WTC11 (cell line): ENCODE results near the gene NR1H2. TPM values are rescaled to one million over a fixed set of nuclear protein-coding genes. Genes with fewer than 3 reads are reported as not detected.
A peak's percentile ranks its signal among the peaks of the same experiment; 100 is the strongest.

Experiments
- AR ChIP-seq: fragments of 250-450 bp; sonication (Bioruptor Pico); IDR thresholded peaks from 2 replicates; pipeline ENCODE4 v1.9.0; 2021; ENCODE audit warnings: mild to moderate bottlenecking
- ATF2 ChIP-seq: sonication (generic); formaldehyde crosslinking; IDR thresholded peaks from 2 replicates; pipeline ENCODE4 v1.8.1; 2022; ENCODE audit warnings: low read depth, missing genetic modification reagents, borderline replicate concordance
- E2F4 ChIP-seq: sonication (generic); formaldehyde crosslinking; IDR thresholded peaks from 2 replicates; pipeline ENCODE4 v1.8.1; 2022; ENCODE audit warnings: low read depth, mild to moderate bottlenecking, moderate library complexity, missing genetic modification reagents, borderline replicate concordance
- EMX1 ChIP-seq: fragments of 250-450 bp; sonication (Bioruptor Pico); IDR thresholded peaks from 2 replicates; pipeline ENCODE4 v1.8.0; 2021; ENCODE audit warnings: mild to moderate bottlenecking
- ERG ChIP-seq: fragments of 250-450 bp; sonication (Bioruptor Pico); IDR thresholded peaks from 2 replicates; pipeline ENCODE4 v1.8.0; 2021; ENCODE audit warnings: mild to moderate bottlenecking
- ESRRA ChIP-seq: sonication (generic); formaldehyde crosslinking; IDR thresholded peaks from 2 replicates; pipeline ENCODE4 v1.8.1; 2022; ENCODE audit warnings: mild to moderate bottlenecking, missing genetic modification reagents, borderline replicate concordance
- FOXP4 ChIP-seq: sonication (generic); formaldehyde crosslinking; IDR thresholded peaks from 2 replicates; pipeline ENCODE4 v1.8.0; 2022; ENCODE audit warnings: mild to moderate bottlenecking, missing genetic modification reagents
- GABPB1 ChIP-seq: sonication (generic); formaldehyde crosslinking; IDR thresholded peaks from 2 replicates; pipeline ENCODE4 v1.8.1; 2023; ENCODE audit warnings: mild to moderate bottlenecking, missing genetic modification reagents
- IRF1 ChIP-seq: sonication (generic); formaldehyde crosslinking; IDR thresholded peaks from 2 replicates; pipeline ENCODE4 v1.8.0; 2023; ENCODE audit warnings: missing genetic modification reagents
- NFE2L1 ChIP-seq: sonication (generic); formaldehyde crosslinking; IDR thresholded peaks from 2 replicates; pipeline ENCODE4 v1.8.1; 2023; ENCODE audit warnings: missing genetic modification reagents
- NR3C1 ChIP-seq: sonication (generic); formaldehyde crosslinking; conservative IDR thresholded peaks from 2 replicates; pipeline ENCODE4 v1.8.1; 2023; ENCODE audit warnings: low read depth, mild to moderate bottlenecking, missing genetic modification reagents
- OVOL2 ChIP-seq: fragments of 250-450 bp; sonication (Bioruptor Pico); IDR thresholded peaks from 2 replicates; pipeline ENCODE4 v1.9.0; 2021; ENCODE audit warnings: mild to moderate bottlenecking, borderline replicate concordance
- PRDM15 ChIP-seq: sonication (generic); formaldehyde crosslinking; IDR thresholded peaks from 2 replicates; pipeline ENCODE4 v1.8.0; 2022; ENCODE audit warnings: missing genetic modification reagents
- TCF7 ChIP-seq: sonication (generic); formaldehyde crosslinking; IDR thresholded peaks from 2 replicates; pipeline ENCODE4 v1.8.0; 2022; ENCODE audit warnings: mild to moderate bottlenecking, low read depth, missing genetic modification reagents, moderate library complexity
- TP53 ChIP-seq: sonication (generic); formaldehyde crosslinking; IDR thresholded peaks from 2 replicates; pipeline ENCODE4 v1.8.1; 2023; ENCODE audit warnings: mild to moderate bottlenecking, missing genetic modification reagents
- ZMAT4 ChIP-seq: fragments of 250-450 bp; sonication (Bioruptor Pico); IDR thresholded peaks from 2 replicates; pipeline ENCODE4 v1.9.0; 2021; ENCODE audit warnings: mild to moderate bottlenecking
- ZNF219 ChIP-seq: sonication (generic); formaldehyde crosslinking; IDR thresholded peaks from 2 replicates; pipeline ENCODE4 v1.8.0; 2023; ENCODE audit warnings: missing genetic modification reagents, mild to moderate bottlenecking, borderline replicate concordance
- ZNF263 ChIP-seq: sonication (generic); formaldehyde crosslinking; IDR thresholded peaks from 2 replicates; pipeline ENCODE4 v1.8.1; 2022; ENCODE audit warnings: low read depth, mild to moderate bottlenecking, moderate library complexity, missing genetic modification reagents
- ZNF317 ChIP-seq: sonication (generic); formaldehyde crosslinking; IDR thresholded peaks from 2 replicates; pipeline ENCODE4 v1.8.1; 2023; ENCODE audit warnings: low read depth, mild to moderate bottlenecking, moderate library complexity, missing genetic modification reagents, borderline replicate concordance
- ZNF396 ChIP-seq: fragments of 250-450 bp; sonication (Bioruptor Pico); IDR thresholded peaks from 2 replicates; pipeline ENCODE4 v1.8.0; 2021; ENCODE audit warnings: mild to moderate bottlenecking, moderate library complexity, borderline replicate concordance
- ZNF423 ChIP-seq: fragments of 250-450 bp; sonication (Bioruptor Pico); IDR thresholded peaks from 2 replicates; pipeline ENCODE4 v2.1.2; 2022; ENCODE audit warnings: mild to moderate bottlenecking, moderate library complexity
- ZNF512 ChIP-seq: sonication (generic); formaldehyde crosslinking; IDR thresholded peaks from 2 replicates; pipeline ENCODE4 v1.8.1; 2022; ENCODE audit warnings: missing genetic modification reagents, borderline replicate concordance
- total RNA-seq: library from RNA; stranded (reverse); gene quantifications from 3 replicates; pipeline ENCODE4 v1.2.3, GENCODE V29; 2021

Gene NR1H2
- total RNA-seq, 1 experiment from 2014 or later = 45.8 TPM

GRCh38 chr19:50333737-50334617 is 42.3 kb upstream of the NR1H2 start (continued):
- TF ChIP-seq E2F4 (CRISPR knock-in tag) (peak; percentile 66; the same call in 1 of the 2 replicates), ATF2 (CRISPR knock-in tag) (no peak), TP53 (CRISPR knock-in tag) (no peak; the same call in 1 of the 2 replicates), NFE2L1 (CRISPR knock-in tag) (peak; percentile 93), ZNF512 (CRISPR knock-in tag) (no peak), PRDM15 (peak; percentile 27; the same call in 1 of the 2 replicates), TCF7 (CRISPR knock-in tag) (peak; percentile 92), ZNF317 (CRISPR knock-in tag) (no peak), NR3C1 (CRISPR knock-in tag) (no peak), EMX1 (CRISPR knock-in tag) (no peak), FOXP4 (CRISPR knock-in tag) (peak; percentile 72), IRF1 (CRISPR knock-in tag) (peak; percentile 89), OVOL2 (CRISPR knock-in tag) (no peak), ESRRA (peak; percentile 85; the same call in 1 of the 2 replicates), ZNF423 (no peak), ZNF396 (CRISPR knock-in tag) (no peak), ZNF219 (no peak), ZMAT4 (CRISPR knock-in tag) (no peak), ERG (no peak), GABPB1 (CRISPR knock-in tag) (peak; percentile 40; the same call in 1 of the 2 replicates), AR (no peak), ZNF263 (CRISPR knock-in tag) (no peak)
